HG02981 (cell line): Measurements from ENCODE around the gene PSAT1.
A peak's percentile ranks its signal among the peaks of the same experiment; 100 is the strongest.
"Not testable (repeated sequence)": the region's sequence is repeated elsewhere in the genome, so short reads cannot be mapped to it uniquely, and the experiment has no call there.

Experiments
- ATAC-seq: cut with Tn5 transposase; IDR thresholded peaks from one replicate; pipeline ENCODE4 v1.9.1; 2021; ENCODE audit warnings: mild to moderate bottlenecking, moderate library complexity; ENCODE audit not compliant: unreplicated experiment

PSAT1 gene

DNA sequence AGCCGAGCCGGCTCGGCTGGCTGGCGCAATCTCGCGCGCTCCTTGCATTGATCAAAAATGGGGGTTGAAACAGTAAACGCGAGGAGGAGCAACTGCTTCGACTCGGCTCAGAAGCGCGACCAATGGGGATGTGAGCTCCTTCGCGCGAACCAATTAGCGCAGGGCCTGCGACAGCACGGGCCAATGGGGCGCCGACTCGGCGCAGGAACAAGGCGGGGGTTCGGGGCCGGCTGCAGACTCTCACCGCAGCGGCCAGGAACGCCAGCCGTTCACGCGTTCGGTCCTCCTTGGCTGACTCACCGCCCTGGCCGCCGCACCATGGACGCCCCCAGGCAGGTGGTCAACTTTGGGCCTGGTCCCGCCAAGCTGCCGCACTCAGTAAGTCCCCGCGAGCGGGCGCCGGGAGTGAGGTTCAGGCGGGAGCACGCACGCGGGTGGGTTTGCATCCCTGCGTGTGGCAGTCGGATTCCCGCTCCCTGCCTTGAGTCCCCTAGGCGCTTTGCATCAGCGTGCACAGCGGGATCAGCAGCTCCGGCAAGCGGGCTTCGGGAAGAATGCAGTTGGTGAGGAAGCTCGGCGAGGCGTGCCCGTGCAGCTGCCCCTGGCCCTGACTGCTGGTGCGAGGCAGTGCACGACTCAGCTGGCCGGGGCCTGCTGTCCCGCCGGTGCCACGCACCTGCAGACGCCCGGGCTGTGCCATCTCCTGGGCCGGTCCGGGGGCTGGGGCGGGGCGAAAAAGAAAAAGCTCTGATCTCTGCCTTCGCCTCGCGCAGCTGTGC, at the start of gene PSAT1:
Gene PSAT1, plus strand, starts transcription at position 233 of the 779 bp plus-strand sequence. Its CDS starts 86 bp downstream, at position 319.
- ATAC-seq: peak; percentile 95

DNA sequence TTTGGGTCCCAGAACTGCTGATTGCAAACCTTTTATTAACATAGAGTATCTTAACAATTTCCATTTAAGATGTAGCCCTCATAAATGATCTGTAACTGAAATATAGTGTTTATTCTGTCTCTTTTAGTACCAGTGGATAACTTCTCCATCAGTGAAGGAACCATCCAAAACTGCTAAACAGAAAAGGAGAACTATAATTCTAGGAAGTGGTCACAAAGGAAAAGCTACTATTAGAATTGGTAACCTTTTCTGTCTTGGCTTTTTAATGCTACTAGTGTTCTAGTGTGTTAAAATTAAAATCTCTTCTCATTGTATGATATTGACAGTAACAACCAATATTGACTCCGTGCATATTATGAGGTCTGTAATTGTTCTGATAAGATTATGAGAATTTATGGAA, 48.3 kb upstream of the PSAT1 start:
- no peak for ATAC-seq

DNA sequence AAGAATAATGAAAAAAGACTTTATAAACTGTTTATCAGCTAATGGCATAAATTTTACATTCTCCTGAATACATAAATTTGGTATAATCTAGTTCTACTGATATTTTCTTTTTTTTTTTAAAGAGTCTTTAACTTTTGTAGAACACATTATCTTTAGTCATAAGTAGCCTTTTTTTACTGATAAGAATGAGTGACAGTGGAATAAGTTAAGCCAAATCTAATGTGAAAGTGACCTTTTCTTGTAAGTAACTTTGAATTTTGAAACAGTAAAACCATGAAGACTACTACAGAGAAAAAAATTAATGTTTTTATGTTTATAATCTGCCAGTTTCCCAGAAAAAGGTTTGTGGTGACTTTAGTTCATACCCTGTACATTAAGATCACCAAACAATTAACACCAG, 47.4 kb upstream of the PSAT1 start:
- ATAC-seq: no peak

DNA sequence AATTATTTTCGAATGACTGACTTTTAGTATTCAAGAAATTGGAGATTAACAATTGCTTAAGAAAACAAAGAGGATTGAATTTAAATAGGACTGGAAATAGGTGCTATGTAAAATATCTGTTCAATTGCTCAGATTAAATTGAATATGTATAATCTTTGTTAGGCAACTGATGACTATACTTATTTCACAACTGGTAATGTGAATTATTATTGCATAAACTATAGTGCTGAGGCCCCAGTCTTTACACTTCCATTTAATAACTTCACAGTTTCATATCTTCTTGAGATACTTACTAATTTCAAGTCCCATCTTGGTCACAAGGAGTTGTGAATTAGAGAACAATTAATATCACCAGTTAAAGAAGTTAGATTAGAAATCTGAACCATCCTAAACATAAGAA, 44.3 kb upstream of the PSAT1 start:
- no peak for ATAC-seq

DNA sequence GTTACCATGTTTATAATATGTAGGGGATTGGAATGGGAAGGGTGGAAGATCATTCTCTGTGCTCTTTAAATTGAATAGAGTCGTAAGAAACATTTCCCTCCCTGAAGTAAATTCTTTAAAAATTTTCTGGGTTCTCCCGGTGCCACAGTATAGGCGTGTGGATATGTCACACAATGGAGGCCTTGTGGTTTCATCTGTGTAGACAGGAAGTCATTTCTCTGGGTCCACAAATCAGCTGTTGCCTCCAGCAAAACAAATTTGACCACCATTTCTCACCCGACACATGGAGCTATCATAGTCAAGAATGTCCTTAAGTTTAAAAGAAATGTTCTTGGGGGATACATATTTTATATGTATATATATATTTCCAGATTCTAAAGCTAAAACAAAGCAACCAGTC, 43.6 kb upstream of the PSAT1 start:
- ATAC-seq: no peak

DNA sequence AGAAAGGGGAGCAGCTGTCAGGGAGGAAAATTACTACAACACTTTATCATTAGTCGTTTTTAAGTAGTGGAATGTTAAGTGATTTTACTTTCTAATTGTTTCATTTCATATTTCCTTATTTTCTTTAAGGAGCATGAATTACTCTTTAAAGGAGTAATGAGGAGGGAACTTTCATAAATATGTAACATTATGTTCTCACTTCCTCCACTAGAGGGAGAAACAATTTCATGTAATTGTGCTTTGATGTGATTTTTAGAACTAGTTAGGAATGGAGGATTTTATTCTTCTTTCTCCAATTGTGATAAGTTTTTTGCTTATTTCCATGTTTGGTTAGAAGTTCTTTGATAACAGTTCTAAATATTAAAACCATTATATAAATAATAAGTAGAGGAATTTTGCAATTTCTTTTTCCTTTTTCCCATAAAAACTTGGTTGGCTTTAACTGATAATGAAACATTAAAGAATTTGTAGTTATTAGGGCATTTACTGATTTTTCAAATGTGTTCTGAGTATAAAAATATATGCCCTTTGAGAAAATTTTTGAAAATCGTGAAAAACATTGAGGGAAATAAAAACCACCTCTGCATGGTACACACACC, 35.4 kb upstream of the PSAT1 start:
- peak; percentile 69 for ATAC-seq

DNA sequence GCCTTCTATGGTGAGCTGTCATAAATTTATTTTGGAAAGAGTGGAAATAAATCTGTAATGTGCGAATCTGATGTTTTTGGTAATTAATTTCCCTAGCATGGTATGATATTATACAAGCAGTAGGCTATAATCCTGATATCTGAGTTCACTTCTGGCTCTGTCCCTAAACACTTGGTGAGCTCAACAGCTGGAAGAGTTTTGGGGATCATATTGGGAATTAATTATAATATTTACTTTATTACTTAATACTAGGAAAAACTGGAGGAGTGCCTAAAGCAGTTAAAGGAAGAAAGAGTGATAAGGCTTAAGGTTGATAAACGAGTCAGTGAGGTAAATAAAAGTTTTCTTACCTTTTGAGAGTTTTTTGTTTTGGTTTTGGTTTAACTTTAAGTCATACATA, 34.3 kb upstream of the PSAT1 start:
- ATAC-seq: no peak

DNA sequence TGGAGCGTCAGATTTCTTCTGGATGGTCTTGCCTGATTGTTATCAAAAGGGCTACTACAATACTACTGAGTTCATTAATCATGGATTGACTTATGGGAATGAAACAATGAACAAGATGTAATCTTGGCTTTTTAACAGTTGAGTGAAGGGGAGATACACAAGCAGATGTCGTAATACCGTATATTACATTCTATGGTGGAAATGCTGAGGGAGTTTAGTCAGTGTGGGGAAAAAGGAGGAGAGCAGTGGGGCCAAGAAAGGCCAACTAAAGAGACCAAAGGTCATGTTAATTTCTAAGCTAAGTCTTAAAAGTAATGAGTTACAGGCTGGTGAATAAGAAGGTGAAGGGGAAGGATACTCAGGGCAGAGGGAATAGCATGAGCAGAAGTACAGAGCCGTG, 29.0 kb upstream of the PSAT1 start:
- no peak for ATAC-seq

DNA sequence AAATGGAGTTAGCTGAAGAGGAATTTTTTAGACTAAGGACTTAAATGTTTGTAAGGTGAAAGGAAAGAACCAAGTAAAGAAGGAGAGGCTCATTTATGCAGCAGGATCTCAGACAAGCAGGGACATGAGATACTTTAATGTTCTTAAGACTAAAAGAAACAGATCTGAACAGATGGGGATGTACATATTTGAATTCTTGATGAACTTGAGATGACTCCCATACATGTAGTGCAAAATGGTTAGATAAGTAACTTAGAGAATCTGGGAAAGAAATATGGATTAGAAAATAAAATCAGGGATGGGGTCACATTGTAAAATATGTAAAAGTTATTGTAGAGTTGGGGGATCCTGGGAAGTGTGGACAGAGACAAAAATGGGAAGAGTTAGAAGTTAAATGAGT, 27.1 kb upstream of the PSAT1 start:
- no peak for ATAC-seq

DNA sequence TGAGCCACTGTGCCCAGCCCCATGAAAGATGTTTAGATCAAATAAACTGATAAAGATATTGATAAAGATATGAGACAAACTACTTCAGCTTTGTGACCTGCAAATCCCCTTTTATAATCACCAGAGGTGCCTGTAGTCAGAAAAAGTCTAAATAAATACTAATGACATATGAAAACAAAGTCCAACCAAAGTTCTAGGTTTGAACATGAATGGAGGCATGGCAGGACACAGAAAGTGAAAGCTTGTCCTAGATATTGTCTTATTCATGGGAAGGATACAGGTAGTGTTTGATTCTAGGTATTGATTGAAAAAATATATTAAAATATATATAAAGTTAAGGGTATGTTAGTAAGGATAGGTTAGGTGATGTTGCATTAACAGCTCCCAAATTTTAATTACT, 24.6 kb upstream of the PSAT1 start:
- ATAC-seq: no peak

DNA sequence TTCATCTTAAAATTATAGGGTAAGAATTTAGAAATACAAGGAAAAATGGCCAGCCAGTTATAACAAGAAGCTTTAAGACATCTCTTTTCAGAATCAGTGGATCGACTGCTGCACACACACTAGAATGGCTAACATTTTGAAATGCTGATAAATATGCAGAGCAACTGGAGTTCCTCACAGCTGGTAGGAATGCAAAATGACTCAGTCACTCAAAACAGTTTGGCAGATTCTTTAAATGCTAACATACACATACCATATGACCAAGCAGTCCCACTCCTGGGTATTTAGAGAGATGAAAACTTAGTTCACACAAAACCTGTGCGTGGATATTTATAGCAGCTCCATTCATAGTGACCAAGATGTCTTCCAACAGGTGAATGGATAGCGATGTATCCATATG, 23.2 kb upstream of the PSAT1 start:
- ATAC-seq: no peak

DNA sequence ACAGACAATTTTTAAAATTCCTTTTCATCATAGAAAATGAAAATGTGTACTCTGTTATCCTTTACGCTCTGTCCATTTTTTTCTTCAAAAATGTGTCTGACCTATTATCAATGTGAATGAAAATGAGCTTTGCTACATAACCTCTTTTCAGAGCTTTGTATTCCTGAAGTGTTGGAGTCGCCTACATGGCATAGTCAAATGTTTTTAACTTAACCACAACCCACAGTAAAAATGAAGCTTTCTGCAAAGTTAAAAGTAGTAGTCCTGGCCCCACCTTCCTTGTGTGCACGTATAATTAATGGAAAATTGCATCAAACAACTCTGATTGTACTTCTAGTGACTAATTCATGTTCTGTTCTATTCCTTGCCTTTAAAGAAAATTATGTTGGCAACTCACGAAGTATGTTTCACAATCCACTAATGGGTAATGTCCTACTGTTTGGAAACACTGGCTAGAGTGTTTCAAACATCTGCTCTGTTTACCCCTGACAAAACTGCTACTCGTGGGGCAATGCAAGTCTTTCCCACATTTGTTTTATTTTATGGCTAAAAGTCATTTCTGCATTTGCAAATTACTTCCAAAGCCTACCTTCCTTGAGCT, 18.6 kb upstream of the PSAT1 start:
- no peak for ATAC-seq

DNA sequence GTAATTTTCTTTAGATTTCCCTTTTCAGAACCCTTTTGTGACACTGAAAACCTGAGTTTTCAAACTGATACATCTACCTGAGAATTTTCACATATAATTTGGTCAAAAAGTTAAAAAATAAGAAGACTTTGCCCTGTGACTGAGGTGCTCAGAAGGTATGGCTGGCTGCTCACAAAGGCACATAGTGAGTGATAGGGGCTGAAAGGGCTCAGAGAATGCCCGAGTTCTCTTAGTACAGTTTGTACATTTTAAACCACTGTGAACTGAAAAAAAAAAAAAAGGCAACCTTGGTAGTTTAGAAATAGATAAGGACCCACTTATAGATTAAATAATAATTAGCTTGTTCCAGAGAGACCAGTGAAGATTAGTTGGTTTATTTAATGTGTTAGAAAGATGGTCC, 18.1 kb upstream of the PSAT1 start:
- ATAC-seq: no peak

DNA sequence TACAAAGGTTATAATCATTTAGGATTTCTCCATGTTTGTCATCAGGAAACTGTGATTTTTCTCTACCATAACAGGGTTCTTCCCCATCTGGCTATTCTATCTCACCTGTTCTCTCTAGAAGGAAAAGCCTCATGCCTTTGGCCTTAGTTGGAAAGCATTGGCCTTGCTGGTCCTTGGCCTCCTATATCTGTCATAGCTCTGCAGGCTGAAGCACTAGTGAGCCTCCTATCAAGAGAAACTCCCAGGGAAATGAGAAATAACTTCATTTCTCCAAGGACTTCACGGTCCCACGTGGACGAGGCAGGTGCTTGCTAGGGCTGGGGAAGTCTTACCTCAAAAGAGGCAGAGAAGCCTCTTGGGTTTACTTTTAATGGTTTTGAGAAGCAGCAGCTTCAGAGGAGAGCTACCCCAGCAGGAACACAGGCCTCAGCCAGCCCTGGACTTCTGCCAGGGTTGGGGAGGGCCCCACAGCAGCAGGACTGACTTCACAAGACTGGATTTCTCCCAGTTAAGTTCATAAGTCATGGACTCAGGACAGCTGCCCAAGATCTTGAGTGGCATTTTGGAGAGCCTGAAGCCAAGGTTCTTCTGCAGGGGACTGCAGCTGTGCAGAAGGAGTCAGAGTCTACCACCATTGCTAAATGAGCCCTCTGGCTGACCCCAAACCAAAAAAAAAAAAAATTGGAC, 15.8 kb upstream of the PSAT1 start:
- no peak for ATAC-seq

DNA sequence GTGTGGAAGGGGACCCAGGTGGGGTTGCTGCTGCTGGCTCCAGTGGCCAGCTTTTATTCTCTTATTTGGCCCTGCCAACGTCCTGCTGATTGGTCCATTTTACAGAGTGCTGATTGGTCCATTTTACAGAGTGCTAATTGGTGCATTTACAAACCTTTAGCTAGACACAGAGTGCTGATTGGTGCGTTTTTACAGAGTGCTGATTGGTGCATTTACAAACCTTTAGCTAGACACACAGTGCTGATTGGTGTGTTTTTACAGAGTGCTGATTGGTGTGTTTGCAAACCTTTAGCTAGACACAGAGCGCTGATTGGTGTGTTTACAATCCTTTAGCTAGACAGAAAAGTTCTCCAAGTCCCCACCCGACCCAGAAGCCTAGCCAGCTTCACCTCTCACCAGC, 12.7 kb upstream of the PSAT1 start:
- ATAC-seq: not testable (repeated sequence)

DNA sequence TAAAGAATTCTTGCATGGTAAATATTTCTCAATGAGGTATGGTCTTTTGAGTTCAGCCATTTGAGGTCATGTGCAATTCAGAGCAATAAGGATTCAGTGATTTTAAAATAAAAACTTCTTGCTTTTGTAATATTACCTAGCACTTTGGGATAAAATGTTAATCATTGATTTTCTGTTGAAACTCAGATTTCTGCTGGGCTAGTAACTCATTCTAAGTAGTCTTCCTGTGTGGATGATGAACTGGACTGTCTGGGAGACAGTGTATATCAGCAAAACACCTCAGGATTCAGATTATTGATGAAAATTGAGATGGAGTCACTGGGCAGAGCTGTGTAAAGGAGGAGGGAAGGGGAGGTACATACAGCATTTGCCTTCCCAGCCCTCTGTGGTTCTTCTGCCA, 10.8 kb upstream of the PSAT1 start:
- no peak for ATAC-seq

DNA sequence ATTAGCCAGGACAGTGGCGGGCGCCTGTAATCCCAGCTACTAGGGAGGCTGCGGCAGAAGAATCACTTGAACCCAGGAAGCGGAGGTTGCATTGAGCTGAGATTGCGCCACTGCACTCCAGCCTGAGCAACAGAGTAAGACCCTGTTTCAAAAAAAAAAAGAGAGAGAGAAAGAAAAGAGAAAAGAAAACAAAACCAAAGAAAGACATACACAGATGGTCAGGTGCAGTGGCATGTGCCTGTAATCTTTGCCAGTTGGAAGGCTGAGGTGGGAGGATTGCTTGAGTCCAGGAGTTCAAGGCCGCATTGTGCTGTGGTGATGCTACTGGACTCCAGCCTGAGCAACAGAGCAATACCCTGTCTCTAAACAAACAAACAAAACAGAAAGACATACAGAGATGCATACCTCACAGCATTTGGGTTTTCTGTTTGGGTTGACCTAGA, 10.0 kb upstream of the PSAT1 start:
- no peak for ATAC-seq

DNA sequence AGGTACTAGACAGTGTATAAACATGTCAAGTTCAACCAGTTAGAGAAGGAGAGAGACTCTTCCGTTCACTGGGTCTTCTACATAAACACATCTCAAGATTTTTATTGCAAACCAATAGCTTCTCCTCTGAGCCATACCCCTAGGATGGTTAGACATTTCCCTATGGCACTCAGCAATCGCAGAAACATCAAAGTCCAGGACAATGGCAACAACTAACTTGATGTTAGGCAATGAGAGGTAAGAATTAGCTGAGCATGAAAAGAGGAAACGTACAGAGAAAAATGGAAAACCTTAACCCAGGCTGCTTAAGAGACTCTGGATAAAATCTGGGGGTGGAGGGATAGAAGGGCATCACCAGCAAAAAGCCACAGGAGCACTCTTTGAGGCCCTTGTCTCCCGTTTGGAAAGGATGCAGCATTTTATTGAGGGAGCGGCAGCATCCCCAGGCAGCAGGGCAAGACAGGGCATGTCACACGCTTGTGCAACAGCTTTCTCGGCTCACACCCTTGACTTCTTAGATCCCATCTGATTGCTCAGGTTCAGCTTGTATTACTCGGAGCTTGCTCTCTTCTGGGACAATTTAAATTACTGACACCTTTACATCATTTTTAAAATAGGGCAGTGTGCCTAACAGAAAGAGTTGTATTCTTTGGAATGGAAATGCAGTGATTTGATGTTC, 8.6 kb upstream of the PSAT1 start:
- no peak for ATAC-seq

DNA sequence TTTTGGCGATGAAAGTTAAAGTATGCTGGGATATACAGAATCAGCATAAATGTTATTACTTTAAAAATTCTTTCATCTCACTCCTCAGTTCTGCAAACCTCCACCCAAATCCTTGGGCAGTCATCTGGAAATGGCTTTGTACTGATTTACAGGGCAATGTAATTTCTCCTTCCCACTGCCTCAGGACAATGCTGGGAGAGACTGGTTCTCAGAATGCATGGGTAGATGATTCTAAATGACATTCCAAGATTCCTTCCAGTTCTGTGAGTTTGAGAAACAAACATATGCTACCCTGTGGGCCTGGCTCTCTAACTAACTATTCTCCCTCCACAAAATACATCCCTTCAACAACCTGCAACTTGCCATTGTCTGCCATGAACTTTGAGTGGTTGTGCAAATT, 7.5 kb upstream of the PSAT1 start:
- no peak for ATAC-seq

DNA sequence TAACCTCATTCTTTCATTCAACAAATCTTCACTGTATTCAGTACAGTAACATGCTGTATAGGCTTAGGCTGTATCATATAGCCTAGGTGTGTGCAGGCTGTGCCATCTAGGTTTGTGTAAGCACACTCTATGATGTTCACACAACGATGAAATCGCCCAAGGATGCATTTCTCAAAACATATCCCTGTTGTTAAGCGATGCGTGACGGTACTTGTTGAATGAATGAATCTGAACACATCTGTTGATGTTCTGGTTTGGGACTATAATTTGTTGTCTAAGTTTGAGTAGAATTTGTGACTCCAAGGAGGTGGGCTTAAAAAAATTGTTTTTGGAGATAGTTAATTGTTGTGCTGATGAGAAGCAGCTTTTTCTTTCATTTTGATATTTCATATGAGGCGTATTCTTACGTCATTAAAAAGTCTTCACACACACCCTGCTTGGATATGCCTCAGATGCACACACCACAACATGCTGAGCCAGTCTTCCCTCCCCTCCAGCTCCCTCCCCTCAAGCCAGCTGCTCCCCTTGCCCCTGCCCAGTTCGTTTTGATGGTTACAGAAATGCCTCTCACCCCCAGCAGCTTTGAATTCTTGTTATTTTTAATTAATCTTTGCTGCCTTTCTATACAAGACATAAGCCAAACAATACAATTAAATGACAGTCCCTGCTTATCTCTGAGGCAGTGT, 5.5 kb upstream of the PSAT1 start:
- no peak for ATAC-seq

DNA sequence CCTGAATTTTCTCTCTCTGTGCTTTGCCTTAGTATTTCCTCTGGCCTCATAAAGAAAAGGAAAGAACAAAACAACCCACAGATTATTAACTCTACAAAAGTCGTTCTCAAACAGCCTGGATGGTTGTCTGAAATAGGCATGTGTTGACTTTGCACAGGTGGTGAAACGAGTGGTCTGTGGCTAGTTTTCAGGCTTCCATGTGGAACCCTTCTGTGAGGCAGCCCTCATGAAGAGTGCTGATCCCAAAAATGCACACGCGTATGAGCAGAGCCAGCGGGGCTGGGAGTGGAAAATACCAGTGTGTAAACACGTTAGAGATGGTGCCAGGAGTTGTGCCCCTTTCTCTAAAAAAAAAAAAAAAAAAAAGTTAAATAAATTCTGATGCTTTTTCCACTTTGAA, 4.9 kb upstream of the PSAT1 start:
- no peak for ATAC-seq
